GM12873 (cell line): ENCODE data around the gene MRFAP1L1.

Source experiments
- TF ChIP-seq, protein P1 (sequence below): IDR thresholded peaks from 2 replicates; pipeline ENCODE4 v1.5.1; 2012; ENCODE audit warnings: low read depth, mild to moderate bottlenecking, moderate library complexity, low read length, control low read depth; ENCODE audit not compliant: insufficient read depth; ENCODE audit errors: missing control alignments

The MRFAP1L1 gene

DNA sequence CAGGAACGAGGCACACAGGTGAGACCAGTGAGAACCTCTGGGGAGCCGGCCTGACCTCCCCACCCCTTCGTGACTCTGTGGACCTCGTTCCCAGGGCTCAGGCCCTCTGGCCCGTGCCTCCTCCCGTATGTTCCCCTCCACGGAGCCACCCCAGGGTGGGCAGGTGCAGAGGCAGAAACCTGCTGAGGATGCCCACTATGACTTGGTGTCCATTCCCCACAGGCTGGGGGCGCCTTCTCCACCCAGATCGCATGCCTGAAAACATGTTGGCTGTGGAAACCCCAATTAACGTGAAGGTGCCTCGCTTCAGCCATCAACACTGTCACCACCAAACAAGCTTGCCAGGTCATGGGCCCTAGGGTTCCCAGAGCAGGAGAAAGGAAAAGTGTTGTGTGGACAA lies 33.3 kb upstream of the MRFAP1L1 start:
- TF ChIP-seq, protein P1, sequence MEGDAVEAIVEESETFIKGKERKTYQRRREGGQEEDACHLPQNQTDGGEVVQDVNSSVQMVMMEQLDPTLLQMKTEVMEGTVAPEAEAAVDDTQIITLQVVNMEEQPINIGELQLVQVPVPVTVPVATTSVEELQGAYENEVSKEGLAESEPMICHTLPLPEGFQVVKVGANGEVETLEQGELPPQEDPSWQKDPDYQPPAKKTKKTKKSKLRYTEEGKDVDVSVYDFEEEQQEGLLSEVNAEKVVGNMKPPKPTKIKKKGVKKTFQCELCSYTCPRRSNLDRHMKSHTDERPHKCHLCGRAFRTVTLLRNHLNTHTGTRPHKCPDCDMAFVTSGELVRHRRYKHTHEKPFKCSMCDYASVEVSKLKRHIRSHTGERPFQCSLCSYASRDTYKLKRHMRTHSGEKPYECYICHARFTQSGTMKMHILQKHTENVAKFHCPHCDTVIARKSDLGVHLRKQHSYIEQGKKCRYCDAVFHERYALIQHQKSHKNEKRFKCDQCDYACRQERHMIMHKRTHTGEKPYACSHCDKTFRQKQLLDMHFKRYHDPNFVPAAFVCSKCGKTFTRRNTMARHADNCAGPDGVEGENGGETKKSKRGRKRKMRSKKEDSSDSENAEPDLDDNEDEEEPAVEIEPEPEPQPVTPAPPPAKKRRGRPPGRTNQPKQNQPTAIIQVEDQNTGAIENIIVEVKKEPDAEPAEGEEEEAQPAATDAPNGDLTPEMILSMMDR, result no peak

DNA sequence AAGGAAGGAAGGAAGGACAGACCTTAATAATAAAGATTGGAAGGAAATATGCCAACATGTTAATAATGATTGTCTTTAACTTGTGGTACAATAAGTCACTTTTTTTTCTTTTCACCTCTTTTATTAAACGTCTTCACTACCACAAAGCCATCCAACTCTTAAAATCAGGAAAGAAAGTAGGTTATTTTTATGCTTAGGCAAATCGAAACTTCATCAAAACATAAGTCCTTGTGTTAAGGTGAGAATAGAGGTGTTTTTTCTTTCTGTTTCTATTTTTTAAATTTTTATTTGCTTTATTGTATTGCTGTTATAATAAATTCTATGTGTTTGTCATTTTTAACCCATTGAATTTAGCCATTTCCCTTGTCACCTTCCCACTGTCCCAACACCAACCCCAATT lies 32.8 kb upstream of the MRFAP1L1 start:
- TF ChIP-seq, protein P1, result no peak

DNA sequence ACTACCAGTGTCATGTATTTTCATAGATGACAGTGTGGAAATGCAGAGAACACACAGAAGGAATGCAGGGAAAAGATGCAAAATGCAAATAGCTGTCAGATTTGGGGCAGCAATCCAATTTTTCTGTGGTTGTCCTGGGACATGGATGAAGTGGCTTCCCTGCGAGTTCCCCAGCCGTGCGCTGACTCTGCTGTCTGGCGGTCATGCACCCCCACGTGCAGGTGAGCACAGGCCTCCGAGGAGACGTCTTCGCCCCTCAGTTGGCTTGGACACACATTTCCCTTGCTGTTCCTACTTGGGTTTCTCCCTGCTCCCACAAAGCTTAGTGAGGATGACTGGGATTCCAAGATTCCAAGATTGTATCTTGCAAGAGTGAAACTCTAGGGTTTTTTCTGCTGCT lies 30.7 kb upstream of the MRFAP1L1 start:
- TF ChIP-seq, protein P1, result no peak

DNA sequence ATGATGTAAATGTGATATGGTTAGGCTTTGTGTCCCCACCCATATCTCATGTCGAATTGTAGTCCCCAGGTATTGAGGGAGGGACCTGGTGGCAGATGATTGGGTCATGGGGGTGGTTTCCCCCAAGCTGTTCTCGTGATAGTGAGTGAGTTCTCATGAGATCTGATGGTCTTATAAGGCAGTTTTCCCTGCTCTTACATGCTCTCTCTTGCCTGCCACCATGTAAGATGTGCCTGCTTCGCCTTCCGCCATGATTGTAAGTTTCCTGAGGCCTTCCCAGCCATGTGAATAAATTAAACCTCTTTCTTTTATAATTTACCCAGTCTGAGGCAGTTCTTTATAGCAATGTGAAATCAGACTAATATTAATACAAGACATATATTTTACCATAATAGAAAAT lies 30.3 kb upstream of the MRFAP1L1 start:
- TF ChIP-seq, protein P1, result no peak

DNA sequence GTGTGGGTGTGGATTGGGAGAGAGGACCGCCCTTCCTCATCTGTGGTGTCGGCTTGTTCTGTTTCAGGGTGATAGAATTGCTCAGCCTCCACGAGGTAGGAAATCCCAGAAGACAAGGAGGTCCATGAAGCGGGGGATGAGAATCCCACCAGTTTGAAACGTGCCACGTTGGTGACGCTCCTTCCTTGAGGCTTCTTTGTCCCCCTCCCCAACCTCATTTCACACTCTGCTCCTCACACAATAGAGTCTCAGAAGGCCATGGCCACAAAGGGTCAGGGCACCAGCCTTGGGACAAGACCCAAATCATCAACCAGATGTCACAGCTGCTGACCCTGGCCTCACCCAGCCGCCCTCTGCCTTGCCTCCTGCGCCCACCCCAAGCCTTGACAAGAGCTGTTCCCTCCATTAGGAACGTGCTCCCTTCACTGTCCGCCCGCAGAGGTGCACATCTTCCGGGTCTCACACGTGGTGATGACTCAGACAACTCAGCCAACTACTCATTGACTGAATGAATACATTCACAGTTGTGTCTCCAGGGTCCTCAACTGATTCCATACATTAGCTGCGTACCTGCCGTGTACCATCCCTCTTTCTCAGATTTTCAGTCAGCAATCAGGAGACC lies 24.6 kb upstream of the MRFAP1L1 start:
- TF ChIP-seq, protein P1, result no peak

DNA sequence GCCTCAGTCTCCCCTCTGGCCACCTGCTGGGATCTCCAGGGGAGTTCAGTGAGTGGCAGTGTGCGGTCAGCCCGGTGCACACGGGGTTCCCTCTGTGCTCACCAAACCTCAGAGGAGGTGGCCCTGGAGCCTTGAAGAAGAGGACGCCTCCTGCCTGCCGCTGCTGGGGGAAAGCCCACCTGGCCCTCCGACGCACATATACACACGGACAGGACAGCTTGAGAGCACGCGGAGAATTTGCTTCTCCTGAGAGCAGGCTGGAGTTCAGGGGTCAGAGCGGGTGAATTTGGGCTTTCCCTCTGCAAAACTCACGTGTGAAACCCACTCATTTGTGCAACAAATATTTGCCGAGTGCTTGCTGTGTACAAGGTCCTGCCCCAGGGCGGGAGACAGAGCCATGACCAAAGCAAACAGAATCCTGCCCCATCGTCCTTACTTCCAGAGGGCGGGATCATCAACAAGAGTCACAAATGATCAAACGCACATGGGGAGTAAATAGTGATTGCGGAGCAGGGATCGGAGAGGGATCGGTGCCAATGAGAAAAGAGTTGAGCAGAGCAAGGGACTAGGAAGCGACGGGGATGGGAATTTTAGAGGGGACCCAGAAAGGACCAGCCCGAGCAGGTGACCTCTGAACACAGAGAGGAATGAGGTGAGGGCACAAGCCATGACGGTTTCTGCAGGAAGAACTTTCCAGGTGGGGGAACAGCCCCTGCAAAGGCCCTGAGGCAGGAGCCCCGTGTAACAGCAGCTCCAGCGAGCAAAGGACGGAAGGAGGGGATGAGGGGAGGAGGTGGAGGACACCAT lies 23.9 kb upstream of the MRFAP1L1 start:
- TF ChIP-seq, protein P1, result no peak

DNA sequence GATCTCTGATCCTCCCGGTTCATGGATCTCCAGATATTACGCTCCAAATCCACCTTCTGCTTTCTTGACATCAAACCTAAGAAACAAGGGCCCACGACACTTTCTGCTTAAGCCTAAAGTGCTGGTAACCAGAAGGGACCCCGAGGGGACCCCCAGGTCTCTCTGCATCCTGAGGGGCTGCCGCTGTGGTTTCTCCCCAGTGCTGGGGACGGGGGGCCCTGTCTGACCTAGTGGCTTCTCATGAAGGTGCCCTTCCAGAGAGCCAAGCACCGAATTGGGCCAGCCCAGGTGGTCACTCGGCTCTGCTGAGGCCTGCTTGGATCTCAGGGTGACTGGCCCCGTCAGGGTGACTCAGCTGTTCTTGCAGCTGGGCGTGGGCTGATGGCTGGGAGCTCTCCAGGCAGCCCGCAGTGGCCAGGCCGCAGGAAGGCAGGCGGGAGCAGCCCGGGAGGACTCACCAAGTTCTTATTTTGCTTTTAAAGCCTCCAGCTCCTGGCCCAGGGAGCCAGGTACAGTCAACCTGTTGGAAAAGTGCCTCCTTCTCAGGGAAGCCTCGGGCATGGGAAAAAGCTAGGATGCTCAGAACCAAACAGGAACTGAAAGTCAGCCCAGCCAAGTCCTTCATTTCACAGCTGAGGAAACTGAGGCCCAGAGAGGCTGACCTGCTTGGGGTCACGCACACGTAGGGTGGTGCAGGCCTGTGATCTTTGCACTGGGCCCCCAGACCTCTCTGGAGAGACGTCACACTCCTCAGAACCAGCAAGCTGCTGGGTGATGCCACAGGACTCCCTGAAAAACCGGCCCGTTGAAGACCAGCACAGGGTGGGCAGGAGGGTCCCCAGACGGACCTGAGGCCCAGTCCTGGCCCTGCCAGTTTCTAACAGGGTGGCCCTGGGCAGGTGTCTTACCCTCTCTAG lies 23.0 kb upstream of the MRFAP1L1 start:
- TF ChIP-seq, protein P1, result no peak
